ENCODE data around the gene ASCC3. TPM values are rescaled to one million over a fixed set of nuclear protein-coding genes. Genes with fewer than 3 reads are reported as not detected.

Gene ASCC3
- total and polyA plus RNA-seq, 2 of the 4 experiments (the other 2 are of a cell fraction) = 25.8 to 104 TPM

DNA sequence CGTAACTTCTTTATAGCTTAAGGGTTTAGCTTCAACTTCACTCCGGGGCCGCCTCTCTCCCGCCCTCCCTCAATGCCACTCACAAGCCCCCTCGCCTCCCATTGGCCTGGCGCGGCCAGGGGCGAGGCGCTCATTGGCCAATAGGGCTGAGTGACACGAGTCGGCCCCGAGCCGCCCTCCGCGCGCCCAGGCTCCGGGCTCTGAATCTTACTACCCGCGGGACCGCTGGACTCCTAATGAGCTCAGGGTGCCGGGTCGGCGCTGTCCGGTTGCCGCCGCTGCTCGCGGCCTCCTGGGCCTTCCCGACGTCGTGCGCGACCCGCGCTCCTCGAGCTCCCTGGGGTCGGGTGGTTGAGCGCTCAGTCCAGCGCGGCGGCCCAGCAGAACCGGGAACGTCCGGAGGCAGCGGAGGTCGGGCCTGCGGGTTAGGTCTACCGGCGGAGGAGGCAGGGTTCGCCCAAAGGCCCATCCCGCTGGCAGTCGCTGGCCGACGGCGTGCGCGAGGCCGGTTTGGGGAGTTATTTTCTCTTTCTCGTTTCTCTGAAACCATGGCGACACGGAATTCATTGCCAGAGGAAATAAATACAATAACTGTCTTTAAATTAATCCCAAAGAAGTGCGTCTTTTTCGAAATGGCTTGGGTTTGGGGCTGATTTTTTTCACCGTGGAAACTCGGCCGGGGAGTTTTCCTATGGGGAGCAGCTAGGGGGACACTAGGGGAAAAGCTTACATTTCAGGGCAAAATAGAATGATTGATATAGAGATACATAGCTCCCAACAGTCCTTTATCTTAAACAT, 416.0 kb downstream of the ASCC3 start, which contains the start of gene SIM1:
TSS of gene SIM1 (minus strand) at position 19 of the 798 bp plus-strand sequence. CDS start 1,453 bp downstream, outside the sequence.
- dilution Hi-C loops (cut with HindIII; ENCODE audit: low sequenced_read_pairs, unreplicated experiment) = loop anchor here (25.0 kb wide), 1 partner anchor 353 kb away; no protein-coding TSS in a partner anchor
- BruUV-seq (replicated peaks) = no TSS peak
- Histone ChIP-seq H3K36me3 (ENCODE audit: control insufficient read depth, insufficient read depth, low read length) (no peaks in the 10 kb centered on the region), H2BK15ac (ENCODE audit: low read depth, low read length) (no peak within 1 kb of the TSS), H3K27ac (ENCODE audit: insufficient read depth, low read length) (no peak within 1 kb of the TSS), H2BK120ac (ENCODE audit: low read depth, low read length) (no peak within 1 kb of the TSS), H4K20me1 (ENCODE audit: insufficient read depth, low read length) (peaks cover 14% of the 10 kb centered on the region; the same call in 1 of the 2 replicates), H4K8ac (ENCODE audit: low read depth in 2 of 2, low read length in 2 of 2) (no peak within 1 kb of the TSS), H3K4me2 (ENCODE audit: low read depth, low read length) (peak within 1 kb of the TSS; percentile 72), H3K9me3 (ENCODE audit: control insufficient read depth, insufficient read depth, low read length) (peaks cover 46% of the 10 kb centered on the region), H2BK5ac (ENCODE audit: low read depth, low read length, poor library complexity, severe bottlenecking) (no peak within 1 kb of the TSS), H3K27me3 (ENCODE audit: control insufficient read depth, insufficient read depth, low read length) (peaks cover 95% of the 10 kb centered on the region), H2AK9ac (replicated peaks; ENCODE audit: low read depth, low read length, poor library complexity) (peak within 1 kb of the TSS; percentile 9), H2AFZ (replicated peaks; ENCODE audit: low read length, poor library complexity) (peak within 1 kb of the TSS; percentile 80), H3K4me1 (ENCODE audit: control insufficient read depth, insufficient read depth, low read length) (peaks cover 5% of the 10 kb centered on the region; the same call in 1 of the 2 replicates), H3K23ac (ENCODE audit: low read depth, low read length) (peak within 1 kb of the TSS; percentile 75), H4K5ac (ENCODE audit: low read depth, low read length) (no peak within 1 kb of the TSS), H2AK5ac (ENCODE audit: low read depth, low read length) (no peak within 1 kb of the TSS), H2BK20ac (ENCODE audit: low read depth, low read length) (no peak within 1 kb of the TSS), H3K14ac (replicated peaks; ENCODE audit: low read depth, low read length) (no peak within 1 kb of the TSS), H3K9me1 (ENCODE audit: insufficient read depth, low read length) (no peaks in the 10 kb centered on the region), H3K4me3 (ENCODE audit: insufficient read depth, low read depth, low read length) (peak within 1 kb of the TSS; percentile 41), H3K79me1 (ENCODE audit: low read depth in 1 of 2, low read length in 2 of 2) (no peaks in the 10 kb centered on the region), H3K4ac (ENCODE audit: low read depth, low read length) (no peak within 1 kb of the TSS), H4K91ac (ENCODE audit: insufficient read depth, low read depth, low read length) (no peak within 1 kb of the TSS), H3K18ac (ENCODE audit: low read depth, low read length) (no peak within 1 kb of the TSS), H3K56ac (ENCODE audit: extremely low read depth, insufficient read depth, low read length) (no peak within 1 kb of the TSS), H3K9ac (ENCODE audit: low read depth, low read length) (no peak within 1 kb of the TSS)
- ChIA-PET POLR2A (ENCODE audit: unreplicated experiment) (no interaction called here), CTCF (interaction anchor here (1.4 kb wide), 1 partner anchor 348 kb away, joined by 6 read pairs; no protein-coding TSS in a partner anchor)
- in situ Hi-C loops (cut with MboI; ENCODE audit: low sequenced_read_pairs) = loop anchor here (25.0 kb wide), 1 partner anchor 878 kb away; no protein-coding TSS in a partner anchor
- ATAC-seq (ENCODE audit: low read depth) = peak; percentile 92
- peak; percentile 59 for DNase-seq
- intact Hi-C loops (cut with micrococcal nuclease) = no loop called here
- TF ChIP-seq NFE2L2 (IDR thresholded peaks at IDR 0.05; ENCODE audit: low read depth, low read length) (no peak), BHLHE40 (IDR thresholded peaks at IDR 0.05; ENCODE audit: low read depth, low read length) (no peak), MAFK (IDR thresholded peaks at IDR 0.05; ENCODE audit: low read depth, low read length) (no peak), RCOR1 (IDR thresholded peaks at IDR 0.05; ENCODE audit: insufficient replicate concordance, low read length) (no peak), MXI1 (IDR thresholded peaks at IDR 0.05; ENCODE audit: borderline replicate concordance, low read depth, low read length) (no peak), FOS (IDR thresholded peaks at IDR 0.05; ENCODE audit: low read depth, low read length) (peak; percentile 53; the same call in 1 of the 2 replicates)
- TF ChIP-seq, protein P1, sequence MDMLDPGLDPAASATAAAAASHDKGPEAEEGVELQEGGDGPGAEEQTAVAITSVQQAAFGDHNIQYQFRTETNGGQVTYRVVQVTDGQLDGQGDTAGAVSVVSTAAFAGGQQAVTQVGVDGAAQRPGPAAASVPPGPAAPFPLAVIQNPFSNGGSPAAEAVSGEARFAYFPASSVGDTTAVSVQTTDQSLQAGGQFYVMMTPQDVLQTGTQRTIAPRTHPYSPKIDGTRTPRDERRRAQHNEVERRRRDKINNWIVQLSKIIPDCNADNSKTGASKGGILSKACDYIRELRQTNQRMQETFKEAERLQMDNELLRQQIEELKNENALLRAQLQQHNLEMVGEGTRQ (IDR thresholded peaks at IDR 0.05; ENCODE audit: low read depth, low read length) = no peak
- 2% methylated on average over 22 of the region's 66 CpGs; no CpG with 5 or more reads in 1 of the 2 experiments for WGBS, 2 experiments (ENCODE audit: extremely low coverage in 2 of 2, insufficient read length in 1 of 2)
